Stimulated activated effector memory CD8-positive, alpha-beta T cell treated with anti-CD3 and anti-CD28 coated beads, Interleukin-12 subunit alpha, Interleukin-12 subunit beta, amount 100 ng/mL, for 72 hours (primary cell): ENCODE results near the gene GRK5.
A peak's percentile ranks its signal among the peaks of the same experiment; 100 is the strongest.
"Not testable (repeated sequence)": the region's sequence is repeated elsewhere in the genome, so short reads cannot be mapped to it uniquely, and the experiment has no call there.

Source experiments
- ATAC-seq: fragments of 150-1000 bp; cut with Tn5 transposase; 2 replicates; pipeline ENCODE4 v1.10.0; 2021
- DNase-seq, 2 donors: peaks; one replicate each; pipeline ENCODE4 v3.0.0; 2021 to 2022; ENCODE audit warnings: low spot score in 2 of 2
- H3K27ac Mint-ChIP-seq: one replicate; pipeline ENCODE4 v1.8.0; 2022; ENCODE audit warnings: mild to moderate bottlenecking, mixed read lengths
- H3K36me3 Mint-ChIP-seq: one replicate; pipeline ENCODE4 v1.8.0; 2022; ENCODE audit warnings: mild to moderate bottlenecking, mixed read lengths
- H3K4me1 Mint-ChIP-seq: one replicate; pipeline ENCODE4 v1.8.0; 2022; ENCODE audit warnings: mixed read lengths
- H3K4me3 Mint-ChIP-seq: one replicate; pipeline ENCODE4 v1.8.0; 2022; ENCODE audit warnings: mild to moderate bottlenecking, mixed read lengths
- H3K9me3 Mint-ChIP-seq: one replicate; pipeline ENCODE4 v1.8.0; 2022; ENCODE audit warnings: mixed read lengths

GRK5 gene

DNA sequence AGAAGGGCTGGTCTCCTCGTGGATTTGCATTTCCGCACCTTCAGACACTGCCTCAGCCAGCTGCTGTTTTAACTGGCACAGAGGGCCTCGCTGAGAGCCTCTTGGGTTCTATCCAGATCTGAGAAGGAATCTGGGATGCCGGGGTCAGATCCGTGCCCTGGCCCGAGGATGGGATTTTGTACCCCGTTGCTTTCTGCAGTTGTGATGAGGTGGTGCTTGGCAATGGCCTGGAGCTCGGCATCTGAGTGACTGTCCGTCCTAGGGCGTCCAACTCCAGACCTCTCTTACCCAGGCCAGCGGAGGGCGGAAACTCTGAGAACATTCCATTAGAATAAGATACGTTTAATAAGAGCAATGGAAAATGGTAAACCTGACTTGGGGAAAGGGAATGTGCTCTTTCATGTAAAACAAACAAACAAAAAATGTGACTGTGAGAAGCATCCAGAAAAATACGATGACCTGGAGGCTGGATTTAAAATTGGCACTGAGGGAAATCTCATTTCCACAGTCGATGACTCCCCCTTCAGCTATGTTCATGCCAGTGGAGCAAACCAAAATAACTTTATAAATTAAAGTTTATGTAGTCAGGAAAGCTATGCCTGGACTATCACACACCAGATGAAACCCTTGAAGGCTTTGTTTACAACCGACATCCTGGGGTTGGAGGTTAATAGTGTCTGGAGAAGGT is 39.6 kb downstream of the GRK5 start:
- H3K4me3 Mint-ChIP-seq, result no peak overlapping the region
- H3K36me3 Mint-ChIP-seq, result no peaks in the 10 kb centered on the region
- no peaks in the 10 kb centered on the region for H3K9me3 Mint-ChIP-seq
- ATAC-seq (no peak), DNase-seq (no peak)
- H3K27ac Mint-ChIP-seq, result peak overlapping the region; percentile 37
- H3K4me1 Mint-ChIP-seq, result peaks cover 24% of the 10 kb centered on the region

DNA sequence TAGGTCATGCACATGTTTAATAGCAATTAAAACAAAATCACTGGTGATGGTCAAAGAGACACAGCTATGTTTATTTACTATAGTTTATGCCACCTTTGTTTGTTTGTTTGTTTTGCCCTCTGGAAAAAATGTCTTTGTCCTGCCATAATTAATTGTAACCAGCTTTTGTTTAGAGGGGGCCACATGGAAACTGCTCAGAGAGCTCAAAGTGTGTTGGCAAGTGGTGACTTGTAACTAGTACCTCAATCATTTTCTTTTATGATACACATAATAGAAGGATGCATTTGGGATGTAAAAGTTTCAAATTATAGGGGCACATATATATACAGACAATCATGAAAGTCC is 40.2 kb downstream of the GRK5 start:
- Mint-ChIP-seq H3K4me1 (peaks cover 19% of the 10 kb centered on the region), H3K9me3 (no peaks in the 10 kb centered on the region), H3K4me3 (no peak overlapping the region), H3K36me3 (no peaks in the 10 kb centered on the region), H3K27ac (no peak overlapping the region)
- DNase-seq, result no peak
- no peak for ATAC-seq

DNA sequence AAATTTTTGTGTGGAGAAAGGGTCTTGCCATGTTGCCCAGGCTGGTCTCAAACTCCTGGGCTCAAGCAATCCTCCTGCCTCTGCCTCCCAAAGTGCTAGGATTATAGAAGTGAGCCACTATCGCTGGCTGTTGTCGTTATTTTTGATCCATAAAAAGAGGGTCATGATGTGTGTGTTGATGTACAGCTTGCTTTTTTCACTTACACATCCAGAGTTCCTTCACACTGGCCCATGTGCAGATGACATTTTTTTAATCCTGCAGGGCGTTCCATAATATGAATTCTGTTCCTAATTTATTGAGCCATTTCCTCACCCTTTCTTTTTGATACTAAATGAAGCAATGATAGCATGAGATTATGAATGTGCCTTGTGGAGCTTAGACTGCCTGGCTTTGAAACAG is 40.8 kb downstream of the GRK5 start:
- DNase-seq (no peak), ATAC-seq (no peak)
- Mint-ChIP-seq H3K4me1 (peaks cover 20% of the 10 kb centered on the region), H3K4me3 (no peak overlapping the region), H3K27ac (no peak overlapping the region), H3K36me3 (no peaks in the 10 kb centered on the region), H3K9me3 (no peaks in the 10 kb centered on the region)

DNA sequence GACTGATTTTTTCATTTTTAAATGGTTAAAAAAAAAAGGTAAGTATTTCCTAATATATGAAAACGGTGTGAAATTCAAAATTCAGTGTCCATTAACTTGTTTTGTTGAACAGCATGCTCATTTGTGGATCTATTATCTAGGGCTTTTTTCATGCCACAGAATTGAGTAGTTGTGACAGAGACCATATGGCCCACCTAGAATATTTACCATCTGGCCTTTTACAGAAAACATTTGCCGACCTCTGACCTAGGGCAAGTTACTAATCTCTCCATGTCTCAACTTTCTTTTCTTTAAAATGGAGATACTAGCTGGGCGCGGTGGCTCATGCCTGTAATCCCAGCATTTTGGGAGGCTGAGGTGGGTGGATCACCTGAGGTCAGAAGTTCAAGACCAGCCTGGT is 41.3 kb downstream of the GRK5 start:
- no peaks in the 10 kb centered on the region for H3K9me3 Mint-ChIP-seq
- H3K4me1 Mint-ChIP-seq, result peaks cover 21% of the 10 kb centered on the region
- H3K27ac Mint-ChIP-seq, result no peak overlapping the region
- no peak for DNase-seq
- ATAC-seq, result no peak
- no peaks in the 10 kb centered on the region for H3K36me3 Mint-ChIP-seq
- H3K4me3 Mint-ChIP-seq, result no peak overlapping the region

DNA sequence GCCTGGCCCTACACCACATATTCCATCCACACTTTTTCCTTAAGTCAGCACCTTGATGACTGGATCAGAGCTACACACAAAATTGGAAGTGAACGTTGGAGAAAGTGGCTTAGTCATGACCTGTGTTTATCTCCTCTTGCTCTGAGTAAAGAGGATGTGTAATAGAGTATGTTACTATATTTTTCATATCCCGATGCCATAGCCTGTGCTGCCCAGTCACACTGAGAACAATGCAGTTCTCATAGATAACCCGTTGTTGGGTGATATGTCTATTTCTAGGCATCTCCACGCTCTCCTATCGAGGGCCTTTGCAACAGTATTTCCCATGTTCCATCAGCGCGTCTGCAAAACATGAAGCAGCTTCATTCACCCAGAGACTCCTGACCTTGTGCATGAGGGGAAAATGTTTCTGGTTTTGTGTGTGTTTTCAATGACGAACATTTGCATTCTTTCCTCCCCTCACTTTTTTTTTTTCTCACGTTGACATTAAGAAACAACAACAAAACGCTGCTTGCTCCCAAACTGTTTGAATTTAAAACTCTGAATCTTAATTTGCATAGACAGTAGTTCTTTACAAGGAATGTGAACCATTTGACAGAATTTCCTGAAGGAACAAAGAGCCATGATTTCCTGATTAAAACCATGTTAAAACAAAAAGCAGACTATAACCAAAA is 43.4 kb downstream of the GRK5 start:
- H3K4me1 Mint-ChIP-seq, result peaks cover 38% of the 10 kb centered on the region
- ATAC-seq, result peak; percentile 88
- H3K36me3 Mint-ChIP-seq, result no peaks in the 10 kb centered on the region
- H3K9me3 Mint-ChIP-seq, result no peaks in the 10 kb centered on the region
- no peak overlapping the region for H3K4me3 Mint-ChIP-seq
- no peak for DNase-seq
- no peak overlapping the region for H3K27ac Mint-ChIP-seq

DNA sequence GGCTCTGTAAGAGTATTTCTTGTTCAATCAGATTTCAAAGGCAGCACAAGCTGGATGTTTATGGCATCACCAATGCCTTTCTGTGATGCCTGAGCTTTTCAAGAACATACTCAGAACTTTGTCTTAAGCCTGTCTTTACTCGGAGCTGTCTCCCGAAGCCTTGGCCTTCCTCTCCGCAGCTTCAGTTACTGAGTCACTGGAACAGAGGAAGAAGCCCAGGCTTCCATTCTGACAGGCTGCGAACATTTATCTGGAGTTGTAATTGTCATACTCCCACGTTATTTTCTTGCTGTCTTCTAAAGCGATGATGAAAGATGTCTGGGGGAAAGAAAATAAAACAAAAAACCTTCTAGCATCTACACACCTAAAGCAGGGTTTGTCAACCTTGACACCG is 43.9 kb downstream of the GRK5 start:
- H3K4me3 Mint-ChIP-seq, result no peak overlapping the region
- H3K36me3 Mint-ChIP-seq, result no peaks in the 10 kb centered on the region
- H3K9me3 Mint-ChIP-seq, result no peaks in the 10 kb centered on the region
- no peak overlapping the region for H3K27ac Mint-ChIP-seq
- DNase-seq (no peak), ATAC-seq (no peak)
- peaks cover 38% of the 10 kb centered on the region for H3K4me1 Mint-ChIP-seq

DNA sequence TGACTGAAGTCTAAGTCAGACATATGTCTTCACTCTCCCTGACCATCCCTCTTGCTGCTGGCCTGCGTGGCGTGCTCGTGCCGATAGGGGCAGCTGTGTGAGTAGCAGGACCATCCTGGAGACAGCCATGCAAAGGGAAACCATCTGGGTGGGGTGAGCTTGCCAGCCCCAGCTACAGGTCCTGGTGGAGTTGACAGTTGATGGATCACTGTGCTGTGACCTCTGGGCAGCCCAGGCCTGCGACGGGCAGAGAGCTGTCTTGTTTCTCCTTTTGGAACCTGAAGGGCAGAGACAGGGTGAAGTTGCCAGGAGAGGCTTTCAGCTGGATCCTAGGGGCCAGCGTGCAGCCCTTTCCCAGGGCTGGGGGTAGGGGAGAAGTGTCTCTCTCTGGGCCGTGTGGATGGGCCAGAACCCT is 44.7 kb downstream of the GRK5 start:
- no peaks in the 10 kb centered on the region for H3K36me3 Mint-ChIP-seq
- H3K9me3 Mint-ChIP-seq, result no peaks in the 10 kb centered on the region
- no peak overlapping the region for H3K27ac Mint-ChIP-seq
- H3K4me1 Mint-ChIP-seq, result peaks cover 38% of the 10 kb centered on the region
- ATAC-seq, result no peak
- DNase-seq, result no peak
- no peak overlapping the region for H3K4me3 Mint-ChIP-seq

DNA sequence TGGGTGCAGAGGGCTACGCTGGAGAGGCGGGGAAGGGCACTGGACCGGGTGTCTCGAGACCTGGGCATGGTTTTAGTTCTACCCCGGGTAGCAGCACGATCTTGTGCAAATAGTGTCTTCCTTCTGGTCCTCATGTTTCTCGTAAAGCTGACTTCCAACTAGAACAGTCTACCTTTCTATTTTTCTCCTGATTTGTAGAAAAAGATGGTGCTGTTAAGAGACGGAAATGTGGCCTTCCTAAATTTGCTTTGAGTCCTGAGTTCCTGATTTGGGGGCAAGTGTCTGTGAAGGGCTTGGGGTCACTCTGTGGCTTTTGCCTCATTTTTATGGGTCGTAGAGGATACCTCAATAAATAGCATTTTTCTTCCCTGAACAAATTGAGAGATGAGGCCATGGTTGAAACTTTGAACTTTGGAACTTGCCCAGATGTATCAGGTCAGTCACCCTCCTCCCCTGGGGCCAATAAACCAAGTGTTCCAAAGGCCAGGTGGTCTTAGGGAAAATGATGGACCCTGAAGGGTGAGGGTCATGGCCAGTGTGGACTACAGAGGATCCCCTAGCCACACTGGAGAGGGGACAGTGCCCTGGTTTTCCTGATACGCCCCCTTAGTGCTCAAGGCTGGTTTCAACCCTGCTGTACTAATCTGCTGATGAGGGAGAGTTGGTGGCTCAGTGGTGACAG is 45.2 kb downstream of the GRK5 start:
- DNase-seq (no peak), ATAC-seq (no peak)
- no peaks in the 10 kb centered on the region for H3K9me3 Mint-ChIP-seq
- H3K36me3 Mint-ChIP-seq, result no peaks in the 10 kb centered on the region
- peaks cover 38% of the 10 kb centered on the region for H3K4me1 Mint-ChIP-seq
- peak overlapping the region; percentile 91 for H3K27ac Mint-ChIP-seq
- no peak overlapping the region for H3K4me3 Mint-ChIP-seq

DNA sequence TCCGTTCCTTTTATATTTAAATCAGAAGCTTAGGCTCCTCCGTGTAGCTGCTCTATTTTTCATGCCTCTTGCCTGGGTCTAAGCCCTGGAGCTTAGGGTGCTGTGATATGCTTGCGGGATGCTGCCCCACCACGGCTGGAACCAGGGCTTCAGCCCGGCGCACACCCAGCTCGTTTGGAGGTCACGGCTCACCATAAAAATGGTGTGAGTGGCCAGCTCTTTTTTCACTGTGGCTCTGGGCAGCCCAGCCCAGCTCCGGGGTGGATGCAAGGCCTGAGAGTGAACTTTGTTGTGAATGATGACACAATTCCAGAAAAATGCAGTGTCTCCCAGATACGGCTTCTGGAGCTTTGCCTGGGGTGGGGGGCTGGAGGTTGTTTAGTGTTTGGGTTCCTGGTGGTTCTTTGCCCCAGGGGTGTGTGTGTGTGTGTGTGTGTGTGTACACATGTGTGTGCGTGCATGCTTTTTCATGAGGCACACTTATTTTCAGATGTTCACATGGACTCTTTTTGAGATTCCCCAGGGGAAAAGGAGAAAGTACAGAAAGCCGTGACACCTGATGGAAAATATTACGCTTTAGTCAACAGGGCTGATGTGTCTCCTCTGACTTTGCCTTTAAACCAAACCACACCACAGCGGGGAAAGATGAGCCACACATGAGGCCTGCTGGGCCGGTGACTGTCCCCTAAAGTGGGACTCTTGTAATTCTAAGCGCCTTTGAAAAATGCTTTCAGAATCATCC is 46.2 kb downstream of the GRK5 start:
- peak overlapping the region; percentile 91 for H3K27ac Mint-ChIP-seq
- no peaks in the 10 kb centered on the region for H3K36me3 Mint-ChIP-seq
- H3K9me3 Mint-ChIP-seq, result no peaks in the 10 kb centered on the region
- DNase-seq (no peak), ATAC-seq (peak; percentile 94)
- H3K4me1 Mint-ChIP-seq, result peaks cover 38% of the 10 kb centered on the region
- peak overlapping the region; percentile 43 for H3K4me3 Mint-ChIP-seq

DNA sequence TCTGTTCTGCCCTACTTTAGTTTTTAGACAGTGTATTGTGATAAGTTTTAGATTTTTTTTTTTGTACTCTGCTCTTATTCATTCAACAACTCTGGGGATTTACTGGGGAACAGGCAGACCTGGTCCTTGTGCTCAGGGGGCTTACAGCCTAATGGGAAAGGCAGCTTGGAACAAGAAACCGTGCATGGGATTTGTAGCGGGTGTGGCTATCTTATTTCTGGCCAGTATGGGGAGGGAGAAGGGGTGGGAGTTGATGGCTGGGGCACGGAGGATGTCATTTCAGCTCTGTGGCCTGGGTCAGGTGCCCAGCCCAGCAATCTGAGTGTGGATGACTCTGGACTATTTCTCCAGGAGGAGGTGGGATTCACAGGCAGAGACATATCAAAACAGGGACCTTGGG is 47.0 kb downstream of the GRK5 start:
- H3K4me3 Mint-ChIP-seq, result peak overlapping the region; percentile 43
- no peaks in the 10 kb centered on the region for H3K9me3 Mint-ChIP-seq
- no peaks in the 10 kb centered on the region for H3K36me3 Mint-ChIP-seq
- DNase-seq (no peak), ATAC-seq (peak; percentile 17)
- H3K27ac Mint-ChIP-seq, result peak overlapping the region; percentile 91
- H3K4me1 Mint-ChIP-seq, result peaks cover 40% of the 10 kb centered on the region

DNA sequence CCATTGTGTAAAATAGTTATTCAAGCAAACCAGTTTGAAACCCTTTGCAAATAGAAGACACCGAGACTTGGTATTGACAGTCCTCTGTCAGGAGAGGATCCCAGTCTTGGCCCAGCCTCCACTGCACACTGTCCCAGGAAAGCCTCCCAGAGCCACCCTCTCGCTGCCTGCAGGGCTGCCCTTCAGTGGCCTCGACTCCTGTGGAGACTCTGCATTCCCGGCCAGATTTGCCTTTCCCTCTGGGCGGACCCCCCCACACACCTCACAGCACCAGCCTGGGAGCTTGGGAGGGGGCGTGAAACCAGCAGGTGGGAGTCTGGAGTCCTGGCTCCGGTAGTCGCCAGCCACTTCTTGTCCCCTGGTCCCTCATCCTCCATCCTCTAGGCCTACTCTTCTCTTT is 48.7 kb downstream of the GRK5 start:
- Mint-ChIP-seq H3K36me3 (no peaks in the 10 kb centered on the region), H3K4me3 (no peak overlapping the region), H3K9me3 (no peaks in the 10 kb centered on the region), H3K4me1 (peaks cover 36% of the 10 kb centered on the region), H3K27ac (no peak overlapping the region)
- DNase-seq (no peak), ATAC-seq (no peak)

DNA sequence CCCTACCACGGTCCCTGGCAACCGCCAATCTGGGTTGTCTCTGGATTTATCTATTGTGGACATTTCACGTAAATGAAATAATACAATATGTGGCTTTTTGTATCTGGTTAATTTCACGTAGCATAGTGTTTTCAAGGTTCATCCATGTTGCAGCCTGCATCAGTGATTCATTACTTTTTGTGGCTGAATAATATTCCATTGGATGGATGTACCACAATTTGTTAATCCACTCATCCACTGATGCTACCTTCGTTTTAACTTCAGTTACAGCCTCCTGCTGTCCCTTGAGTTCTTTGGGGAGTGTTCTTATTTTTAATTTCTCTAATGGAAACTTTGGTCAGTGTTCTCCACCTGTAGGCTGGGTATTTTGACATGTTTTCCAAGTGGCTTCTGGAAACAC is 49.5 kb downstream of the GRK5 start:
- H3K27ac Mint-ChIP-seq, result no peak overlapping the region
- H3K4me1 Mint-ChIP-seq, result peaks cover 34% of the 10 kb centered on the region
- no peak for DNase-seq
- no peak overlapping the region for H3K4me3 Mint-ChIP-seq
- H3K36me3 Mint-ChIP-seq, result no peaks in the 10 kb centered on the region
- H3K9me3 Mint-ChIP-seq, result no peaks in the 10 kb centered on the region
- no peak for ATAC-seq

DNA sequence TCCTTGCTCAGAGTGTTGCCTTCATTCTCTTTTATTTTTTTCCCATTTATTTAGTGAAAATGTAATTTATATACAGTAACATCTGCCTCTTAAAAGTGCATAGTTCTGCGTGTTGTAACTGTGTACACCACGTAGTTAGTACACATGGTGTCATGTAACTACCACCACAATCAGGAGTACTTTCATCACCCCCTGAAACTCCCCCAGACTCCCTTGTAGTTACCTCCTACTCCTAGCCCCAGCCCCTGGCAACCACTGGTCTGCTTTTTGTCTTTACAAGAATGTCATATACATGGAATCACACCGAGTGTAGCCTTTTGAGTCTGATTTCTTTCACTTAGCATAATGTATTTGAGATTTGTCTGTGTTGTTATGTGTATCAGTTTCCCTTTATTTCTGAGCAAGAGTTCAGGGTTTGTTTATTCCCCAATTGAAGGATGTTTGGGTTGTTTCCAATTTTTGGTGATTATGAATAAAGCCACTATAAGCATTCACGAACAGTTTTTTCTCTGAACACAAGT is 50.6 kb downstream of the GRK5 start:
- H3K9me3 Mint-ChIP-seq, result no peaks in the 10 kb centered on the region
- no peak for ATAC-seq
- H3K36me3 Mint-ChIP-seq, result no peaks in the 10 kb centered on the region
- H3K4me3 Mint-ChIP-seq, result no peak overlapping the region
- peaks cover 31% of the 10 kb centered on the region for H3K4me1 Mint-ChIP-seq
- peak overlapping the region; percentile 17 for H3K27ac Mint-ChIP-seq
- no peak for DNase-seq

DNA sequence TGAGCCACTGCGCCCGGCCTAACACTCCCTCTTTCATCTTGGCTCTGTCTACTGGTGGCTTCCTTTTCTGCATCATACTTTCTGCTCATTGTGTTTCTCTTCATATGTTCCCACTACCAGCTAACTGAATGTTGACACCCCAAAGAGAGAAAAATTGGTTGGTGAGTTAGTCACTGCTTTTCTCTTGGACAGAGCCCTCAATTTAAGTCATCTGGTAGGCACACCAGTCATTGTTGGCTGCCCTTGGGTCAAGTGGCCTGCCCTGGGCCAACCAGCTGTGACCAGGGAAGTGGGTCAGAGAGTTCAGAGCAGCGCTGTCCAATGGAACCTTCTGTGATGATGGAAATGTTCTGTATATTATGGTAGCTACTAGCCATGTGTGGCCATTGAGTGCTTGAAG is 52.0 kb downstream of the GRK5 start:
- Mint-ChIP-seq H3K4me1 (peaks cover 20% of the 10 kb centered on the region), H3K4me3 (no peak overlapping the region), H3K9me3 (no peaks in the 10 kb centered on the region), H3K36me3 (no peaks in the 10 kb centered on the region), H3K27ac (no peak overlapping the region)
- ATAC-seq (no peak), DNase-seq (no peak)

DNA sequence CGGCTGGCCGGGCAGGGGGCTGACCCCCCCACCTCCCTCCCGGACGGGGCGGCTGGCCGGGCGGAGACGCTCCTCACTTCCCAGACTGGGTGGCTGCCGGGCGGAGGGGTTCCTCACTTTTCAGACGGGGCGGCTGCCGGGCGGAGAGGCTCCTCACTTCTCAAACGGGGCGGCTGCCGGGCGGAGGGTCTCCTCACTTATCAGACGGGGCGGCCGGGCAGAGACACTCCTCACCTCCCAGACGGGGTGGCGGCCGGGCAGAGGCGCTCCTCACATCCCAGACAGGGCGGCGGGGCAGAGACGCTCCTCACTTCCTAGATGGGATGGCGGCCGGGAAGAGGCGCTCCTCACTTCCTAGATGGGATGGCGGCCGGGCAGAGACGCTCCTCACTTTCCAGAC is 53.6 kb downstream of the GRK5 start:
- H3K4me3 Mint-ChIP-seq, H3K27ac Mint-ChIP-seq, ATAC-seq, DNase-seq, H3K9me3 Mint-ChIP-seq, H3K36me3 Mint-ChIP-seq: not testable (repeated sequence)
- H3K4me1 Mint-ChIP-seq, result peaks cover 11% of the 10 kb centered on the region
